GM12873 (cell line): Measurements from ENCODE around the gene NXPH1.

Experiments
- TF ChIP-seq, protein P1 (sequence below): IDR thresholded peaks from 2 replicates; pipeline ENCODE4 v1.5.1; 2012; ENCODE audit warnings: low read depth, mild to moderate bottlenecking, moderate library complexity, low read length, control low read depth; ENCODE audit not compliant: insufficient read depth; ENCODE audit errors: missing control alignments

NXPH1 gene

DNA sequence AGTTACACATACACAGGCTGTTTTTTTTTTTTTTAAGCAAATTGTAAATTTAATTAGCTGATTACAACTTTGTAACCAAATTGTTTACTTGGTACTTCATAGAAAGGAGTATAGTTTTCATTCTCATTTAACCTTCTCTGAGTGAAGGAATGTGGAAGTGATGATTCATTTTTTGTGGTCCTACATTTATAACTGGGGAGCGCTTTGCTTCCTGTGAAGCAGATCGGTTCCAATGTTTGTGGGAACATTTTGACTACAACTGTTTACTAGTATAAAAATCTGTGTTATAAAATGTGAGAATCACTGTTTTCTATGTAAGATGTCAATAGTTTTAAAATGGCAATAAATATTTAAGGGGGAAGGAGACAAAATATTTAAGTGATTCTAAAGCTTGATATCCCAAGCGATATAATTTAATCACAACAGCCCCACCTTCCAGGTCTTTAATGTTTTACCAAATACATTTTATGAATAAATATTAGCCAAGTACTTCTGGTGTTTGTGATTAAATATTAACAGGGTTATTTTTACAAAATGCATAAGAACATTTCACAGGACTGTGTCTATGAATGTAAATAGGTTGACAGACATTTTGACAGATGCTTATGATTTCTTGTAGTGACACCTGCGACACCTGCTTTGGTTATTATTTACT, 57.1 kb downstream of the NXPH1 start:
- TF ChIP-seq, protein P1, sequence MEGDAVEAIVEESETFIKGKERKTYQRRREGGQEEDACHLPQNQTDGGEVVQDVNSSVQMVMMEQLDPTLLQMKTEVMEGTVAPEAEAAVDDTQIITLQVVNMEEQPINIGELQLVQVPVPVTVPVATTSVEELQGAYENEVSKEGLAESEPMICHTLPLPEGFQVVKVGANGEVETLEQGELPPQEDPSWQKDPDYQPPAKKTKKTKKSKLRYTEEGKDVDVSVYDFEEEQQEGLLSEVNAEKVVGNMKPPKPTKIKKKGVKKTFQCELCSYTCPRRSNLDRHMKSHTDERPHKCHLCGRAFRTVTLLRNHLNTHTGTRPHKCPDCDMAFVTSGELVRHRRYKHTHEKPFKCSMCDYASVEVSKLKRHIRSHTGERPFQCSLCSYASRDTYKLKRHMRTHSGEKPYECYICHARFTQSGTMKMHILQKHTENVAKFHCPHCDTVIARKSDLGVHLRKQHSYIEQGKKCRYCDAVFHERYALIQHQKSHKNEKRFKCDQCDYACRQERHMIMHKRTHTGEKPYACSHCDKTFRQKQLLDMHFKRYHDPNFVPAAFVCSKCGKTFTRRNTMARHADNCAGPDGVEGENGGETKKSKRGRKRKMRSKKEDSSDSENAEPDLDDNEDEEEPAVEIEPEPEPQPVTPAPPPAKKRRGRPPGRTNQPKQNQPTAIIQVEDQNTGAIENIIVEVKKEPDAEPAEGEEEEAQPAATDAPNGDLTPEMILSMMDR = no peak

DNA sequence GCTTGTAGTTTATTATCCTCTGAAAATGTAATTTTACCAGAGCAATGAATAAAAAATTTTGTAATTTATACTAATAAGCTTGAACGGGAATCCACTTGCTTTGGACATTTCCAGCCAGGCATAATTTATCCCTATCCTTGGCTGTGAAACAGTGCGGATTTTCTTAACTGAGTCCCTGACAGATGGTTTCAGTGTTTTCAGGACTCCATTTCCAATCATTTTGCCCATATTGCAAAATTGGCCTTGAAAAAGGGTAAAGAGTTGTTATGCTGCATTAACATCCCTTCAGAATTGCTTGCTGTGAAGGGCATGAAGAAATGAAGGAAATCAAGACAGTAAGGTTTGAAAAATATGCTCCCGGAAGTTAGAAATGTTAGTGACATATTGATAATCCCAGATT, 57.7 kb downstream of the NXPH1 start:
- TF ChIP-seq, protein P1 = no peak

DNA sequence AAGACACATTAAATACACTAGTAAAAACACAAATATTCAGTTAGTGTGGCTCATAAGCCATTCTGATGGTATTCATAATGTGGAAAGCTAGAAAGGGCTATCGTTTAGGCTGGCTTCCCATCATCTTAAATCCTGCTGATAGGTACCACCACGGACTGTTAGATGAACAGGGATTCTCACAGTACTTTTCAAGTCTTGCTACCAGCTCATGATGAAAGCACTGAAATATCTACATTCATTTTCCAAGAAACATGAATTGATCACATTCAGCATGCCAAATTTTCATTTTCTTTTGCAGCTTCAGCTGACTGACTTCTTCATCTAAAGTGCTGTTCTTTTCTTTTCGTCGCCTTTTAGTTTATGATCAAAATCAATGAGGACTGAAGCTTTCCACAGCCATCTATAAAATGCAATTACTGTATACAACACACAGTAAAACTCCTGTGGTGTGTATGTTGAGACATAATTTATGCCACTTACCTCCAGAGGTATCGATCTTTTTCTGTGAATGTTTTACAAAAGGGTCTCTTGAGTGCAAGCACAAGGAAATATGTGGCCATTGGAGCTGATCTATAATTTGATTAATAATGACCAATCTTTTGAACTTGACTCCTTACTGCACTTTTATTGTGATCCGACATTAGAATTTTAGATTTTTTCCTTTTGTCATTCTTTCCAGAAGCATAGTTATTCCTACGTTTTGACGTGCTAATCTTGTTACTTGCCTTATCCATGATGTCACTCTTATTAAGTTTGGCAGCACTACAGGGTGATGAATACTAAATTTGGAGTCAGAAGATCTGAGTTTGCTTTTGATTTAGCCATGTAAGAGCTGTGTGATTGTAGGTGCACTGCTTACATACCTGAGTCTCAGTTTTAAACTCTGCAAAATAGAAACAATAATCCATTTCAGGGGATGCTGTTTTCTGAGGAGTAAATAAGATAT, 58.4 kb downstream of the NXPH1 start:
- TF ChIP-seq, protein P1 = no peak

DNA sequence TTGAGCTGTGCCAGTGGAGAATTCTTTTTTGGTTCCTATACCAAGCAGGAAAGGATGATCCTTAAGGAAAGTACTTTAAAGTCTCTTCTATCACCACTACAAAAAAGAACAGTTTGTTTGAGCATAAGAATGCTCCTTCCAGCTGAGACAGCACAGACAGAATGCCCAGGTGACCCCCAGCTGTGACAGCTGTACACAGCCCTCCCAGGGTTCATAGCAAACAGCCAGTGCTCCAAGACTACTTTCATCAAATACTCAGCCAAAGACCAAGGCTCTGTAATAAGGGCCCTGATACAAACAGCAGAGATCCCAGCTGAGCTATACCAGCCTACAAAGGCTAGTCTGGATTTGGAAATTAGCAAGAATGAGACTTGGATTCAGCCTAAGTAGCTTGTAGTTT, 65.7 kb downstream of the NXPH1 start:
- TF ChIP-seq, protein P1 = no peak

DNA sequence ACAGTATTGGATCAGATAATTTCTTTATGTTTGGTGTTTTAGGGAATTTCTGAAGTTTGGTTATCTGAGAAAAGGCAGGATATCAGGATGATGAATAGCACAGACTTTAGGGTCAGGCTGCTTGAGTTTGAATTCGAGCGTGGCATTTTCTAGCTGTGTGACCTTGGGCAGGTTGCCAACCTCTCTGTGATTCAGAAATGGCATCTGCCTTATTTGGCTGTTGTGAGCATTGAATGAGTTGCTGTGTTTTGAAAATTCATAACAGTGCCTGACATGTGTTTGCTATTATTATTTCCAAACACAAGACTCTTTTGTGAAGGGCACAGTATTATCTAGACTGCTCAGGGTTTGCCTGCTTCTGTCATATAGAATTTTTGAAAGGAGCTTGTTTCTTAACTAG, 66.9 kb downstream of the NXPH1 start:
- TF ChIP-seq, protein P1 = no peak

DNA sequence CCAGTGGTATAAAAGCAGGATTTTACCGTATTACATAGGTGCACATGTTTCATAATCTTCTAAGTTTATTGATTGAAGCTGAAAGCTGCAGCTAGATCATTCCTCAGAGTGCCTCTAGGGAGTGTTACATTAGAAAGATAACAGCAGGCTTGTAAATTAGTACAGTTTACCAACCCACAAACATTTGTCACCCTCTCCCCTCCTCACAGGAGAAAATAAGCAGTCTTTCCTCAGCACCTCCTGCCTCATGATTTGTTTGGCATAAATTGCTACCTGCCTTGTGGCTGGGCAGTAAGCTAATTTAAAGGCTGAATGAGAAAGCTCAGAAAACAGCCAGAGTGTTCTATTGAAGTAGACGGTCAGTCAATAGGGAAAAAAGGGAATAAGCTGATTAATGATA, 74.2 kb downstream of the NXPH1 start:
- TF ChIP-seq, protein P1 = no peak

DNA sequence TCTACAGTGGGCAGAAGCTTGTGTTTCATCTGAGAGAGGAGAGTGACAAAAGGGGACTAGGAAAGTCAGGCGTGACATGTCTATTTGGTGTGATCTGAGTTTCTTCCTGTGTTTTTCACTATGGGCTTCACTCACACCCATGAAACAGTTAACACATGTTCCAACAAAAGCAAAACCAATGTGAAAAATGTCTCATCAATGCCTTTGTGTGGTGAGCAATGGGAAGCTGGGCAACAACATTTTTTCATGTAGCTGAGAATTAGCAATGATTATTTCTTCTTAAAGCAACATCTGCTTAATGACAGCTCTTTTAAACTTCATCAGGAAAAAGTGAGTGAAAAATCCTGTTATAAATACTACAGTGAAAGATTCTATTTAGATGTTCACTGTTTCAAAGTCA, 76.2 kb downstream of the NXPH1 start:
- TF ChIP-seq, protein P1 = no peak
